ENCODE results near the gene MID1IP1. TPM values are rescaled to one million over a fixed set of nuclear protein-coding genes. Genes with fewer than 3 reads are reported as not detected.

MID1IP1 gene
- total and polyA plus RNA-seq, 10 of the 15 experiments (the other 5 are each of a cell fraction or from before 2014, with no cell fraction given): 0.21 to 62.2 (median 14.6) TPM

DNA sequence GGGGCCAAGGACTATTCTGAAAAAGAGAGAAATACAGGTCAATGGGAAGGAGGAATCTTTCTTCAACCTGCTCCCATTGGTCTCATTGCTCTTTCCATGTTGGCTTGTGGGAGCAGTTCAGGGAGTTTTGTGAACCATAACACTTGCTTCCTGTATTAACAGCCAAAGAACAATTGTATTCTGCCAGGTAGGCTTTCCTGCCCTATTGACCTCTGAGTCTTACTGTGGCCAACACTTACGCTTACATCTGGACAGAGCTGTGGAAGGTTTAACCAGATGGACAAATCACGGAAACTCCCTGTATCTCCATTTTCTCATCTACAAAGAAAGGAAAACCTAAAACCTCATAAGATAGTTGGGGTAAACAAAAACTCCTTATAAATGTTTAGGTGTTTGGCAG, 30.7 kb downstream of the MID1IP1 start (continued):
- TF ChIP-seq, protein P1, sequence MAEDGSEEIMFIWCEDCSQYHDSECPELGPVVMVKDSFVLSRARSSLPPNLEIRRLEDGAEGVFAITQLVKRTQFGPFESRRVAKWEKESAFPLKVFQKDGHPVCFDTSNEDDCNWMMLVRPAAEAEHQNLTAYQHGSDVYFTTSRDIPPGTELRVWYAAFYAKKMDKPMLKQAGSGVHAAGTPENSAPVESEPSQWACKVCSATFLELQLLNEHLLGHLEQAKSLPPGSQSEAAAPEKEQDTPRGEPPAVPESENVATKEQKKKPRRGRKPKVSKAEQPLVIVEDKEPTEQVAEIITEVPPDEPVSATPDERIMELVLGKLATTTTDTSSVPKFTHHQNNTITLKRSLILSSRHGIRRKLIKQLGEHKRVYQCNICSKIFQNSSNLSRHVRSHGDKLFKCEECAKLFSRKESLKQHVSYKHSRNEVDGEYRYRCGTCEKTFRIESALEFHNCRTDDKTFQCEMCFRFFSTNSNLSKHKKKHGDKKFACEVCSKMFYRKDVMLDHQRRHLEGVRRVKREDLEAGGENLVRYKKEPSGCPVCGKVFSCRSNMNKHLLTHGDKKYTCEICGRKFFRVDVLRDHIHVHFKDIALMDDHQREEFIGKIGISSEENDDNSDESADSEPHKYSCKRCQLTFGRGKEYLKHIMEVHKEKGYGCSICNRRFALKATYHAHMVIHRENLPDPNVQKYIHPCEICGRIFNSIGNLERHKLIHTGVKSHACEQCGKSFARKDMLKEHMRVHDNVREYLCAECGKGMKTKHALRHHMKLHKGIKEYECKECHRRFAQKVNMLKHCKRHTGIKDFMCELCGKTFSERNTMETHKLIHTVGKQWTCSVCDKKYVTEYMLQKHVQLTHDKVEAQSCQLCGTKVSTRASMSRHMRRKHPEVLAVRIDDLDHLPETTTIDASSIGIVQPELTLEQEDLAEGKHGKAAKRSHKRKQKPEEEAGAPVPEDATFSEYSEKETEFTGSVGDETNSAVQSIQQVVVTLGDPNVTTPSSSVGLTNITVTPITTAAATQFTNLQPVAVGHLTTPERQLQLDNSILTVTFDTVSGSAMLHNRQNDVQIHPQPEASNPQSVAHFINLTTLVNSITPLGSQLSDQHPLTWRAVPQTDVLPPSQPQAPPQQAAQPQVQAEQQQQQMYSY (CRISPR knock-in tag; IDR thresholded peaks at IDR 0.05): no peak
- TF ChIP-seq NR2C2 (IDR thresholded peaks at IDR 0.05; ENCODE audit: borderline replicate concordance, control insufficient read depth, insufficient read length, low read depth) (no peak), FOXK2 (IDR thresholded peaks at IDR 0.05) (no peak)

DNA sequence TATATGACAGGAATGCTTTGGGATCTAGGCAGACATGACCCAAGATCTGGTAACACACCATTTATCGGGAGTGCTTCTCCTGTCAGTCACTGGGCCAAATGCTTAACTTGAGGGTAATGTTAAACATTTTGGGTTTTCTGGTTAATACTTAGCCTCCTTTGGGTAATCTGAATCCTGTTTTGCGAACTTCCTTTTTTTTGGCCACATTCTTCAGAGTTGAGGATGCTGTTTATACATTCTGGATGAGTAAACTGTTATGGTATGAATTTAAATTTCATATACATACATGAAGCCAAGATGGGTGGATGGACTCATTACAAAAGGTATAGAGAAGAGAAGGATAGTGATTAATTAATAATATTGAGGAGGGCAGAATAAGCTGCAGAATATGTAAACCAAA, 36.1 kb downstream of the MID1IP1 start:
- H3K4me1 ChIP-seq (ENCODE audit: control insufficient read depth, insufficient read depth, low read length): no peaks in the 10 kb centered on the region
- no peak overlapping the region for H3K27ac ChIP-seq (ENCODE audit: control insufficient read depth, insufficient read depth)
- H4K20me1 ChIP-seq (ENCODE audit: control insufficient read depth, insufficient read depth): no peaks in the 10 kb centered on the region
- no peaks in the 10 kb centered on the region for H3K36me3 ChIP-seq (ENCODE audit: control insufficient read depth in 2 of 2, insufficient read depth in 2 of 2, low read length in 1 of 2)
- 21% methylated on average over 2 of the region's 2 CpGs for WGBS (ENCODE audit: insufficient coverage, insufficient replicate concordance, low lambda C conversion rate, missing lambda C conversion rate)
- no peak overlapping the region for H2AFZ ChIP-seq (ENCODE audit: control insufficient read depth, low read depth, low read length)
- ChIA-PET RAD21 (ENCODE audit: unreplicated experiment) (no interaction called here), POLR2A (no interaction called here), CTCF (no interaction called here), SMC1A (ENCODE audit: uncharacterized antibody, unreplicated experiment) (interaction anchor here (0.7 kb wide), 1 partner anchor 31 kb away, joined by 4 read pairs; no protein-coding TSS in a partner anchor)
- no peaks in the 10 kb centered on the region for H3K79me2 ChIP-seq (ENCODE audit: control insufficient read depth, insufficient read depth, low read length)
- no peaks in the 10 kb centered on the region for H3K9me3 ChIP-seq (replicated peaks; ENCODE audit: control insufficient read depth, insufficient read depth, low read length)
- no peak overlapping the region for H3K9ac ChIP-seq (ENCODE audit: control insufficient read depth, insufficient read depth, low read length)
- H3K27me3 ChIP-seq (replicated peaks in 1 of 2; ENCODE audit: control insufficient read depth in 2 of 2, insufficient read depth in 2 of 2, low read length in 1 of 2): no peaks in the 10 kb centered on the region
- H3K4me2 ChIP-seq (ENCODE audit: control insufficient read depth, insufficient read depth): no peak overlapping the region
- BruUV-seq (replicated peaks): no TSS peak
- no peak overlapping the region for H3K4me3 ChIP-seq
- no peak for ATAC-seq
- no peak for DNase-seq (ENCODE audit: low read depth, low spot score)
- in situ Hi-C loops (cut with MboI): no loop called here
- no peak for FAIRE-seq
- intact Hi-C loops (cut with micrococcal nuclease; ENCODE audit: unreplicated experiment): no loop called here
- TF ChIP-seq ZNF217 (IDR thresholded peaks at IDR 0.05) (no peak), BCL11A (IDR thresholded peaks at IDR 0.05; ENCODE audit: low read depth, low read length) (no peak)
